ENCODE results near the gene LSM12. TPM values are rescaled to one million over a fixed set of nuclear protein-coding genes. Genes with fewer than 3 reads are reported as not detected.
"Not testable (repeated sequence)": the region's sequence is repeated elsewhere in the genome, so short reads cannot be mapped to it uniquely, and the experiment has no call there.

LSM12 gene
- total RNA-seq, 1 experiment from 2014 or later, result 109 TPM

GRCh38 chr17:44049294-44050060, 17.0 kb downstream of the LSM12 start:
- H3K4me3 ChIP-seq (ENCODE audit: insufficient read depth, low read depth, low read length), result no peak overlapping the region
- no peaks in the 10 kb centered on the region for H3K27me3 ChIP-seq (ENCODE audit: control insufficient read depth, insufficient read depth, low read length)
- H3K36me3 ChIP-seq (replicated peaks; ENCODE audit: control insufficient read depth, insufficient read depth, low read length), result peaks cover 24% of the 10 kb centered on the region
- DNase-seq, result no peak

GRCh38 chr17:44046893-44047292, 19.6 kb downstream of the LSM12 start:
- peaks cover 14% of the 10 kb centered on the region for H3K36me3 ChIP-seq (replicated peaks; ENCODE audit: control insufficient read depth, insufficient read depth, low read length)
- DNase-seq; H3K27me3 ChIP-seq (ENCODE audit: control insufficient read depth, insufficient read depth, low read length); H3K4me3 ChIP-seq (ENCODE audit: insufficient read depth, low read depth, low read length): not testable (repeated sequence)

GRCh38 chr17:44045486-44045885, 21.0 kb downstream of the LSM12 start:
- no peak for DNase-seq
- Histone ChIP-seq H3K36me3 (replicated peaks; ENCODE audit: control insufficient read depth, insufficient read depth, low read length) (peaks cover 10% of the 10 kb centered on the region), H3K27me3 (ENCODE audit: control insufficient read depth, insufficient read depth, low read length) (no peaks in the 10 kb centered on the region), H3K4me3 (ENCODE audit: insufficient read depth, low read depth, low read length) (no peak overlapping the region)

GRCh38 chr17:44044071-44044470, 22.4 kb downstream of the LSM12 start:
- peaks cover 5% of the 10 kb centered on the region for H3K36me3 ChIP-seq (replicated peaks; ENCODE audit: control insufficient read depth, insufficient read depth, low read length)
- no peak overlapping the region for H3K4me3 ChIP-seq (ENCODE audit: insufficient read depth, low read depth, low read length)
- no peaks in the 10 kb centered on the region for H3K27me3 ChIP-seq (ENCODE audit: control insufficient read depth, insufficient read depth, low read length)
- no peak for DNase-seq

- no peak for DNase-seq
- Histone ChIP-seq H3K36me3 (replicated peaks; ENCODE audit: control insufficient read depth, insufficient read depth, low read length) (peaks cover 6% of the 10 kb centered on the region), H3K27me3 (ENCODE audit: control insufficient read depth, insufficient read depth, low read length) (no peaks in the 10 kb centered on the region), H3K4me3 (ENCODE audit: insufficient read depth, low read depth, low read length) (no peak overlapping the region)
Observed at GRCh38 chr17:44043272-44043696, 23.2 kb downstream of the LSM12 start.

GRCh38 chr17:44039829-44040635, 26.4 kb downstream of the LSM12 start:
- H3K36me3 ChIP-seq (replicated peaks; ENCODE audit: control insufficient read depth, insufficient read depth, low read length), result peaks cover 14% of the 10 kb centered on the region
- no peaks in the 10 kb centered on the region for H3K27me3 ChIP-seq (ENCODE audit: control insufficient read depth, insufficient read depth, low read length)
- H3K4me3 ChIP-seq (ENCODE audit: insufficient read depth, low read depth, low read length), result no peak overlapping the region
- DNase-seq, result no peak

GRCh38 chr17:44038604-44039011, 27.9 kb downstream of the LSM12 start:
- Histone ChIP-seq H3K36me3 (replicated peaks; ENCODE audit: control insufficient read depth, insufficient read depth, low read length) (peaks cover 21% of the 10 kb centered on the region), H3K27me3 (ENCODE audit: control insufficient read depth, insufficient read depth, low read length) (no peaks in the 10 kb centered on the region), H3K4me3 (ENCODE audit: insufficient read depth, low read depth, low read length) (no peak overlapping the region)

GRCh38 chr17:44037471-44037870, 29.0 kb downstream of the LSM12 start:
- Histone ChIP-seq H3K4me3 (ENCODE audit: insufficient read depth, low read depth, low read length) (no peak overlapping the region), H3K27me3 (ENCODE audit: control insufficient read depth, insufficient read depth, low read length) (no peaks in the 10 kb centered on the region), H3K36me3 (replicated peaks; ENCODE audit: control insufficient read depth, insufficient read depth, low read length) (peaks cover 24% of the 10 kb centered on the region)
- no peak for DNase-seq

More at GRCh38 chr17:44038604-44039011, 27.9 kb downstream of the LSM12 start:
- DNase-seq, result no peak

GRCh38 chr17:44034688-44035087, 31.8 kb downstream of the LSM12 start:
- H3K4me3 ChIP-seq (ENCODE audit: insufficient read depth, low read depth, low read length); DNase-seq; H3K27me3 ChIP-seq (ENCODE audit: control insufficient read depth, insufficient read depth, low read length): not testable (repeated sequence)
- H3K36me3 ChIP-seq (replicated peaks; ENCODE audit: control insufficient read depth, insufficient read depth, low read length), result peaks cover 28% of the 10 kb centered on the region

GRCh38 chr17:44033861-44034408, 32.5 kb downstream of the LSM12 start:
- H3K27me3 ChIP-seq (ENCODE audit: control insufficient read depth, insufficient read depth, low read length), result no peaks in the 10 kb centered on the region
- no peak for DNase-seq
- no peak overlapping the region for H3K4me3 ChIP-seq (ENCODE audit: insufficient read depth, low read depth, low read length)
- H3K36me3 ChIP-seq (replicated peaks; ENCODE audit: control insufficient read depth, insufficient read depth, low read length), result peaks cover 33% of the 10 kb centered on the region

- Histone ChIP-seq H3K36me3 (replicated peaks; ENCODE audit: control insufficient read depth, insufficient read depth, low read length) (peaks cover 21% of the 10 kb centered on the region), H3K4me3 (ENCODE audit: insufficient read depth, low read depth, low read length) (no peak overlapping the region), H3K27me3 (ENCODE audit: control insufficient read depth, insufficient read depth, low read length) (no peaks in the 10 kb centered on the region)
- no peak for DNase-seq
Observed at GRCh38 chr17:44030482-44030881, 36.0 kb downstream of the LSM12 start.

- no peak overlapping the region for H3K4me3 ChIP-seq (ENCODE audit: insufficient read depth, low read depth, low read length)
- no peaks in the 10 kb centered on the region for H3K27me3 ChIP-seq (ENCODE audit: control insufficient read depth, insufficient read depth, low read length)
- H3K36me3 ChIP-seq (replicated peaks; ENCODE audit: control insufficient read depth, insufficient read depth, low read length), result peaks cover 23% of the 10 kb centered on the region
- no peak for DNase-seq
Observed at GRCh38 chr17:44029736-44030135, 36.7 kb downstream of the LSM12 start.

- H3K4me3 ChIP-seq (ENCODE audit: insufficient read depth, low read depth, low read length), result no peak overlapping the region
- no peaks in the 10 kb centered on the region for H3K27me3 ChIP-seq (ENCODE audit: control insufficient read depth, insufficient read depth, low read length)
- H3K36me3 ChIP-seq (replicated peaks; ENCODE audit: control insufficient read depth, insufficient read depth, low read length), result peaks cover 7% of the 10 kb centered on the region
- DNase-seq, result no peak
Observed at GRCh38 chr17:44024853-44025252, 41.6 kb downstream of the LSM12 start.

GRCh38 chr17:44024271-44024663, 42.2 kb downstream of the LSM12 start:
- no peak for DNase-seq
- no peak overlapping the region for H3K4me3 ChIP-seq (ENCODE audit: insufficient read depth, low read depth, low read length)
- H3K36me3 ChIP-seq (replicated peaks; ENCODE audit: control insufficient read depth, insufficient read depth, low read length), result peaks cover 5% of the 10 kb centered on the region
- no peaks in the 10 kb centered on the region for H3K27me3 ChIP-seq (ENCODE audit: control insufficient read depth, insufficient read depth, low read length)
